A549 (cell line): ENCODE data around the gene CBR1. TPM values are rescaled to one million over a fixed set of nuclear protein-coding genes. Genes with fewer than 3 reads are reported as not detected.

Experiments used
- ATAC-seq, 2 experiments: fragments of 200-7000 bp in 1 of 2; fragments of >200 bp in 1 of 2; cut with Nextera tagmentation in 1 of 2; cut with Tn5 transposase in 1 of 2; 3 replicates each; pipeline versions ENCODE4 v1.8.0 to v1.9.1; 2018 to 2020; ENCODE audit warnings: mild to moderate bottlenecking in 1 of 2, moderate library complexity in 1 of 2
- CTCF ChIA-PET: fragments of 300-600 bp; sonication (Branson Sonifier 250); formaldehyde crosslinking; extraction: SDS; loops from one replicate; lab custom pipeline; 2021; ENCODE audit warnings: antibody characterized with exemption, inconsistent platforms; lab: Yijun Ruan, JAX
- POLR2A ChIA-PET: fragments of 350-600 bp; formaldehyde crosslinking; extraction: SDS; loops from one replicate; lab custom pipeline; 2021; ENCODE audit warnings: antibody characterized with exemption, inconsistent platforms; lab: Yijun Ruan, JAX
- DNase-seq, 2 experiments: peaks; one replicate each; pipeline versions ENCODE4 v3.0.0 to v3.0.0-alpha.2; 2011 to 2016; ENCODE audit warnings: low read depth in 1 of 2, low spot score in 1 of 2
- FAIRE-seq: peaks from 2 replicates; lab custom pipeline; 2011; peaks lifted over from hg19 to GRCh38; lab: Jason Lieb, UNC
- H3K27ac ChIP-seq, 2 experiments: fragments of >200 bp; sonication (Bioruptor Twin); formaldehyde crosslinking; 3 replicates each; pipeline ENCODE4 v1.5.1; 2016 to 2017
- H3K4me1 ChIP-seq: fragments of >200 bp; sonication (Bioruptor Twin); formaldehyde crosslinking; 3 replicates; pipeline ENCODE4 v1.6.1; 2016
- H3K4me2 ChIP-seq: fragments of >200 bp; sonication (Bioruptor Twin); formaldehyde crosslinking; 3 replicates; pipeline ENCODE4 v1.6.1; 2016
- H3K4me3 ChIP-seq: fragments of >200 bp; sonication (Bioruptor Twin); formaldehyde crosslinking; 3 replicates; pipeline ENCODE4 v1.5.1; 2016
- H3K9me3 ChIP-seq: fragments of >200 bp; sonication (Bioruptor Twin); formaldehyde crosslinking; 3 replicates; pipeline ENCODE4 v1.6.1; 2016
- CBX8 ChIP-seq: fragments of 200-600 bp; sonication (generic); IDR thresholded peaks from 2 replicates; pipeline ENCODE4 v1.6.1; 2016
- CEBPB ChIP-seq, 2 experiments: fragments of >200 bp in 1 of 2; sonication (Bioruptor Twin) in 1 of 2; formaldehyde crosslinking in 1 of 2; IDR thresholded peaks; 2 replicates each; pipeline ENCODE4 v1.6.1; 2012 to 2016
- CHD2 ChIP-seq: fragments of 150-350 bp; IDR thresholded peaks from 2 replicates; pipeline ENCODE4 v1.6.1; 2014; ENCODE audit warnings: low read length; ENCODE audit not compliant: partially characterized antibody
- CHD4 ChIP-seq: fragments of 200-600 bp; sonication (generic); IDR thresholded peaks from 2 replicates; pipeline ENCODE4 v1.6.1; 2016; ENCODE audit warnings: antibody characterized with exemption, mild to moderate bottlenecking, borderline replicate concordance
- EHF ChIP-seq: fragments of 250-450 bp; sonication (Bioruptor Pico); IDR thresholded peaks from 2 replicates; pipeline ENCODE4 v1.5.0; 2020; ENCODE audit warnings: mild to moderate bottlenecking
- EP300 ChIP-seq, 2 experiments: fragments of >200 bp; sonication (Bioruptor Twin); formaldehyde crosslinking; IDR thresholded peaks; 2 replicates in 1 of 2; 3 replicates in 1 of 2; pipeline ENCODE4 v1.6.1; 2016 to 2017
- ESRRA ChIP-seq: fragments of 150-350 bp; IDR thresholded peaks from 2 replicates; pipeline ENCODE4 v1.6.1; 2014; ENCODE audit warnings: mild to moderate bottlenecking, low read length, borderline replicate concordance
- FOSB ChIP-seq: fragments of 250-450 bp; sonication (Bioruptor Pico); IDR thresholded peaks from 2 replicates; pipeline ENCODE4 v1.5.0; 2020; ENCODE audit warnings: mild to moderate bottlenecking, moderate library complexity
- FOSL2 ChIP-seq, 2 experiments: fragments of 450-650 bp in 1 of 2; fragments of >200 bp in 1 of 2; sonication (Bioruptor Twin) in 1 of 2; formaldehyde crosslinking; IDR thresholded peaks; 2 replicates each; pipeline versions ENCODE4 v1.5.0 to v1.6.1; 2016 to 2020; ENCODE audit warnings: mild to moderate bottlenecking in 1 of 2, moderate library complexity in 1 of 2
- GATA3 ChIP-seq: IDR thresholded peaks from 2 replicates; pipeline ENCODE4 v1.6.1; 2012; ENCODE audit warnings: borderline replicate concordance
- HEYL ChIP-seq: fragments of 250-450 bp; sonication (Bioruptor Pico); IDR thresholded peaks from 2 replicates; pipeline ENCODE4 v1.8.0; 2021; ENCODE audit warnings: mild to moderate bottlenecking, moderate library complexity
- HOXB13 ChIP-seq: fragments of 250-450 bp; sonication (Bioruptor Pico); IDR thresholded peaks from 2 replicates; pipeline ENCODE4 v1.5.0; 2020; ENCODE audit warnings: low read depth, mild to moderate bottlenecking, moderate library complexity
- JUN ChIP-seq, 2 experiments: fragments of >200 bp; sonication (Bioruptor Twin); formaldehyde crosslinking; IDR thresholded peaks; 2 replicates in 1 of 2; 3 replicates in 1 of 2; pipeline ENCODE4 v1.6.1; 2016 to 2017
- KDM5A ChIP-seq: fragments of 200-600 bp; sonication (generic); IDR thresholded peaks from 2 replicates; pipeline ENCODE4 v1.6.1; 2016; ENCODE audit warnings: antibody characterized with exemption, mild to moderate bottlenecking
- MAFK ChIP-seq: fragments of 450-650 bp; IDR thresholded peaks from 2 replicates; pipeline ENCODE4 v1.6.1; 2014; ENCODE audit not compliant: partially characterized antibody
- MAZ ChIP-seq: fragments of 150-350 bp; IDR thresholded peaks from 2 replicates; pipeline ENCODE4 v1.6.1; 2014; ENCODE audit warnings: antibody characterized with exemption, low read depth, low read length, borderline replicate concordance
- MYC ChIP-seq: IDR thresholded peaks from 2 replicates; pipeline ENCODE4 v1.6.1; 2012; ENCODE audit warnings: mild to moderate bottlenecking, inconsistent platforms, low read length, improper control_type of control experiment, borderline replicate concordance
- NPAS2 ChIP-seq: fragments of 250-450 bp; sonication (Bioruptor Pico); IDR thresholded peaks from 2 replicates; pipeline ENCODE4 v1.8.0; 2022; ENCODE audit warnings: mild to moderate bottlenecking, moderate library complexity, borderline replicate concordance
- POLR2AphosphoS2 ChIP-seq: conservative IDR thresholded peaks from 2 replicates; pipeline ENCODE4 v1.6.1; 2012; ENCODE audit warnings: low read length, improper control_type of control experiment, inconsistent platforms
- RAD21 ChIP-seq, 2 experiments: fragments of >200 bp in 1 of 2; sonication (Bioruptor Twin) in 1 of 2; formaldehyde crosslinking in 1 of 2; IDR thresholded peaks in 1 of 2; conservative IDR thresholded peaks in 1 of 2; 2 replicates in 1 of 2; 3 replicates in 1 of 2; pipeline ENCODE4 v1.6.1; 2012 to 2018; ENCODE audit warnings: inconsistent platforms in 1 of 2
- RARB ChIP-seq: fragments of 250-450 bp; sonication (Bioruptor Pico); IDR thresholded peaks from 2 replicates; pipeline ENCODE4 v1.8.0; 2021; ENCODE audit warnings: mild to moderate bottlenecking, moderate library complexity
- REST ChIP-seq: fragments of 200-600 bp; sonication (generic); IDR thresholded peaks from 2 replicates; pipeline ENCODE4 v1.6.1; 2016; ENCODE audit warnings: antibody characterized with exemption, mild to moderate bottlenecking, moderate library complexity
- SREBF2 ChIP-seq: fragments of 450-650 bp; IDR thresholded peaks from 2 replicates; pipeline ENCODE4 v1.6.1; 2014; ENCODE audit warnings: mild to moderate bottlenecking, moderate library complexity
- TFCP2L1 ChIP-seq: fragments of 250-450 bp; sonication (Bioruptor Pico); IDR thresholded peaks from 2 replicates; pipeline ENCODE4 v1.5.0; 2021; ENCODE audit warnings: mild to moderate bottlenecking
- TP53 ChIP-seq: fragments of 250-450 bp; sonication (Bioruptor Pico); IDR thresholded peaks from 2 replicates; pipeline ENCODE4 v1.5.0; 2021; ENCODE audit warnings: mild to moderate bottlenecking, moderate library complexity
- ZSCAN20 ChIP-seq: fragments of 250-450 bp; sonication (Bioruptor Pico); IDR thresholded peaks from 2 replicates; pipeline ENCODE4 v1.8.0; 2022; ENCODE audit warnings: mild to moderate bottlenecking, moderate library complexity
- whole genome bisulfite sequencing: methylation state at CpG from one replicate; pipeline ENCODE4 v1.1.6; 2017; ENCODE audit errors: missing lambda C conversion rate; 5-methylcytosine and 5-hydroxymethylcytosine counted together
- polyA plus RNA-seq, 4 experiments: library from polyadenylated mRNA; depleted of rRNA in 3 of 4; stranded (reverse); fragments of >200 nt; fragmentation: RNase III in 1 of 4; extraction: RNeasy Plus Mini Kit Qiagen cat#74134 plus additional on column Dnase treatment in 1 of 4; gene quantifications; 2 replicates in 3 of 4; 3 replicates in 1 of 4; pipeline ENCODE4 v1.2.3, GENCODE V29; 2011 to 2017
- TF ChIP-seq, protein P1 (sequence below): IDR thresholded peaks from 2 replicates; pipeline ENCODE4 v1.6.1; 2012; ENCODE audit warnings: low read depth, borderline replicate concordance
- TF ChIP-seq, protein P2 (sequence below): fragments of >200 bp; sonication (Bioruptor Twin); formaldehyde crosslinking; IDR thresholded peaks from 2 replicates; pipeline ENCODE4 v1.6.1; 2016

CBR1 gene
- polyA plus RNA-seq, 2 of the 4 experiments (the other 2 are of a cell fraction): 165 to 208 TPM

- no peak for TF ChIP-seq RAD21 (conservative IDR thresholded peaks at IDR 0.05 in 1 of 2, IDR thresholded peaks at IDR 0.05 in 1 of 2)
- TF ChIP-seq GATA3: no peak
- TF ChIP-seq CBX8: no peak
- no peak for TF ChIP-seq FOSB (CRISPR knock-in tag)
- no peak for TF ChIP-seq FOSL2 (IDR thresholded peaks at IDR 0.05)
- TF ChIP-seq FOSL2 (CRISPR knock-in tag; IDR thresholded peaks at IDR 0.05): no peak
Measured at GRCh38 chr21:36047139-36047538, 22.7 kb upstream of the CBR1 start (continued).

GRCh38 chr21:36048357-36048756 is 21.5 kb upstream of the CBR1 start:
- TF ChIP-seq CHD2 (no peak), CHD4 (no peak), TFCP2L1 (CRISPR knock-in tag) (no peak), KDM5A (no peak), HOXB13 (CRISPR knock-in tag) (no peak), RARB (CRISPR knock-in tag) (no peak), MYC (no peak), POLR2AphosphoS2 (no peak), ZSCAN20 (CRISPR knock-in tag) (no peak), FOSB (CRISPR knock-in tag) (no peak), CEBPB (IDR thresholded peaks at IDR 0.05) (no peak), FOSL2 (IDR thresholded peaks at IDR 0.05) (no peak), FOSL2 (CRISPR knock-in tag; IDR thresholded peaks at IDR 0.05) (no peak), JUN (IDR thresholded peaks at IDR 0.05) (no peak), EP300 (IDR thresholded peaks at IDR 0.05) (no peak), NPAS2 (CRISPR knock-in tag) (no peak), TP53 (CRISPR knock-in tag) (no peak)
- TF ChIP-seq, protein P1, sequence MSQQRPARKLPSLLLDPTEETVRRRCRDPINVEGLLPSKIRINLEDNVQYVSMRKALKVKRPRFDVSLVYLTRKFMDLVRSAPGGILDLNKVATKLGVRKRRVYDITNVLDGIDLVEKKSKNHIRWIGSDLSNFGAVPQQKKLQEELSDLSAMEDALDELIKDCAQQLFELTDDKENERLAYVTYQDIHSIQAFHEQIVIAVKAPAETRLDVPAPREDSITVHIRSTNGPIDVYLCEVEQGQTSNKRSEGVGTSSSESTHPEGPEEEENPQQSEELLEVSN: no peak
- TF ChIP-seq, protein P2, sequence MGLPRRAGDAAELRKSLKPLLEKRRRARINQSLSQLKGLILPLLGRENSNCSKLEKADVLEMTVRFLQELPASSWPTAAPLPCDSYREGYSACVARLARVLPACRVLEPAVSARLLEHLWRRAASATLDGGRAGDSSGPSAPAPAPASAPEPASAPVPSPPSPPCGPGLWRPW: no peak
- ATAC-seq: no peak
- 91% methylated on average over 7 of the region's 7 CpGs for WGBS
- DNase-seq: no peak
- H3K4me1 ChIP-seq: no peaks in the 10 kb centered on the region
- no peak overlapping the region for H3K4me3 ChIP-seq
- H3K4me2 ChIP-seq: no peak overlapping the region
- no peak overlapping the region for H3K27ac ChIP-seq
- H3K9me3 ChIP-seq: no peaks in the 10 kb centered on the region
- POLR2A ChIA-PET: interaction anchor here (1.2 kb wide), 1 partner anchor 12 kb away, joined by 4 read pairs; the partner anchor contains the start of gene SETD4
- CTCF ChIA-PET: interaction anchor here (0.7 to 1.4 kb wide), 4 partner anchors 12 to 65 kb away, joined by 3 to 5 read pairs (median 4); no protein-coding TSS in a partner anchor
- FAIRE-seq: no peak

- no peaks in the 10 kb centered on the region for H3K9me3 ChIP-seq
- ATAC-seq (no peak), DNase-seq (no peak), FAIRE-seq (no peak)
- H3K4me2 ChIP-seq: no peak overlapping the region
- 0 out of 3 replicates have a peak, but pooled peaks cover 4% of the 10 kb centered on the region for H3K4me1 ChIP-seq
- H3K27ac ChIP-seq: no peak overlapping the region
- ChIA-PET CTCF (interaction anchor here (0.5 to 0.9 kb wide), 3 partner anchors 9 to 1267 kb away, joined by 3 read pairs; no protein-coding TSS in a partner anchor), POLR2A (no interaction called here)
- WGBS: 92% methylated on average over 10 of the region's 10 CpGs
- no peak overlapping the region for H3K4me3 ChIP-seq
- no peak for TF ChIP-seq ZSCAN20 (CRISPR knock-in tag)
- TF ChIP-seq EP300 (IDR thresholded peaks at IDR 0.05): no peak
- no peak for TF ChIP-seq CBX8
- TF ChIP-seq TFCP2L1 (CRISPR knock-in tag): no peak
- TF ChIP-seq HEYL (CRISPR knock-in tag): no peak
- TF ChIP-seq EHF: no peak
- no peak for TF ChIP-seq SREBF2
- TF ChIP-seq MAFK: no peak
- TF ChIP-seq, protein P1: no peak
- TF ChIP-seq ESRRA: no peak
- TF ChIP-seq MAZ: no peak
- no peak for TF ChIP-seq REST
Measured at GRCh38 chr21:36052860-36053714, 16.7 kb upstream of the CBR1 start.
